GM12874 (cell line): ENCODE data around the gene SMAD4.

Experiments used
- CTCF ChIP-seq: IDR thresholded peaks from 2 replicates; pipeline ENCODE4 v1.5.1; 2011; ENCODE audit warnings: low read depth, mild to moderate bottlenecking, control low read depth, low read length, moderate library complexity; ENCODE audit not compliant: insufficient read depth

Gene SMAD4

DNA sequence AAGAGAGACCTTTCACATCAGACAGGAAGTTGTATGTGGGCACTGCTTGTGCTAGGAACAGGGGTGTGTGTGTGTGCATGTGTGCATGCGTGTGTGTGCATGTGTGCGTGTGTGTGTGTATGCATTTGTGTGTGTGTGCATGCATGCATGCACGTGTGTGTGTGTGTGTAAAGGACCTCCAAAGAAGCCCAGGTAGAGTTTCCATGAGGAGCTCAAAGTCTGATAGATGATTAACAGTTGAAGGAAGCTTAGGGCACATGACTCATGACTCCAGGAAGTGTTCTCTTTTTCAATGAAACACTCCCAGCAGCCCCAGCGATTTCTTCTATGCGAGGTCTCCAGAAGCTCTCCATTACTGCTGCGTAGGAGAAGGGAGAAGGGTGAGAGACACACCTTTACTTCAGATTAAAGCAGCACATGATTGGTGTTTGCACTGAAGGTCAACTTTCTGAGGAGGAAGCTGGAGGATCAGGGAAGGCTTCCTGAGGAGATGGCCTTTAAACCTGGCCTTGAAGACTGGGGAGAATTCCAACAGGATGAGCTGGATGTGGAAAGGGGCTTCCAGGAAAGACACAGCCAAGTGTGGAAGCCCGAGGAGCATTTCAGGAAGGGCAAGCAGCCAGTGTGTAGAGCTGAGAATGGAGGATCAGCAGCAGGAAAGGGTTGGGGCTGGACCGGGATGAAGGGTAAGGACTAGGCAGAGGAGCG lies 77.7 kb downstream of the SMAD4 start:
- TF ChIP-seq CTCF: no peak

DNA sequence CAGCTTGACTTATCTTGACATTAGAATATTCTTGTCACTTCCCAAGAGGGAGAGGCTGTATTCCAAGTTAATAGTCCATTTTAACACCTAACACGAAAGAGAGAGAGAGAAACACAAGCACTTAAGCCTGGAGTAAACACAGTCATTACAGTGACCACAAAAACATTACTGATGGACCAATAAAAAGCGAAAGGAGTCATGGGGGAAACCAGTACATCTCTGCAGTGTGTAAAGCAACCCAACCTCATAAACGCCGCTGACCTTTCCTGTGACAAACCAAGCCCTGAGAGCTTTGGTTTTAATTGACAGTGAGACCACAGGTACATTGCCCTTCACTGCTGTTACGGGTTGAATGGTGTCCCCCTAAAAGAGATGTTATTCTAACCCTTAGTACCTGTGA lies 78.3 kb downstream of the SMAD4 start:
- TF ChIP-seq CTCF: no peak

DNA sequence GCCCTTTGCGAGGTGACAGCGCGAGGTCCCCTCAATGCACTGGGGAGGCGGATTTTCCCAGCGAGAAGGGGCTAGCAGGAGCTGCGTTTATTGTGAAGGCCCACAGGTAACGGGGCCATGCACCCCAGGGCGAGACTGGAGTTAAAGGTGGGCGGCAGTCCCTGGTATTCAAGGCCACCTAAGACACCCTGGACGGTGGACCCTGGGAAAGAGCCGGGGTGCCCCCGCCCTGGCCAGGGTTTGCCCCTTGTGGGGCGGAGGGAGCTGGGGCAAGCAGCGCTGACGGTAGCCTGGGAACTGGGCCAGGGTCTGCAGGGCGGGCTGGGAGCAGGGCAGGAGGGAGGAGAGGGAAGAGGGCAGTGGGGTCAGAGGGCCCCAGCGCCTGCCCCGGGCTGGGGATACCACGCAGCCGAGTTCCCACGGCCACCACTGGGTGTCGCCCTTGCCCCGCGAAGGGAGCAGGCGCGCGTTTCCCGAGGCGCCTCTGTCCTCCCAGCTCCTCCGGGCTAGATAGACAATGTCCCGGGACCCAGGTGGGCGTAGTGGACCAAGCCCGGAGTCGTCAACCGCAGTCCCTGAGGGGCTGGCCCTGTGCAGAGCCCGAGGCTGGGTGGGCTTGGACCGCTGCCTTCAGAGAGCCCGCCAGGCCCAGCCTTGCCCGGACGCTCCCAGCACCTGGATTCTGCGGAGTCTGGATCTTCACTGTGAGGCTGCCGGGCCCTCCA lies 80.2 kb downstream of the SMAD4 start:
- peak; percentile 98 for TF ChIP-seq CTCF

GRCh38 chr18:51120809-51121596 lies 91.0 kb downstream of the SMAD4 start:
- no peak for TF ChIP-seq CTCF

DNA sequence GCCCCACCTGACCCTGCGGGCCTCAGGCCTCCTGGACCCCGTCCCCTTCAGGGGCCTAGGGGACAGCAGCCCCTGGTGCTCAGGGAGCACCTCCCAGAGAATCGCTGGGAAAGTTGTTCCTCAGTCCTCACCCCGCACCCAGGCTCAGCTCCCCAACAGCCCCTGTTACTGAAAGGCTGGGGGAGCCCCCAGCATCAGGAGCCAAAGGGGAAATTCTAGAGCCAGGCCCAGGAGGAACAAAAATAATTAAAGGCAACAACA lies 91.5 kb downstream of the SMAD4 start:
- no peak for TF ChIP-seq CTCF

DNA sequence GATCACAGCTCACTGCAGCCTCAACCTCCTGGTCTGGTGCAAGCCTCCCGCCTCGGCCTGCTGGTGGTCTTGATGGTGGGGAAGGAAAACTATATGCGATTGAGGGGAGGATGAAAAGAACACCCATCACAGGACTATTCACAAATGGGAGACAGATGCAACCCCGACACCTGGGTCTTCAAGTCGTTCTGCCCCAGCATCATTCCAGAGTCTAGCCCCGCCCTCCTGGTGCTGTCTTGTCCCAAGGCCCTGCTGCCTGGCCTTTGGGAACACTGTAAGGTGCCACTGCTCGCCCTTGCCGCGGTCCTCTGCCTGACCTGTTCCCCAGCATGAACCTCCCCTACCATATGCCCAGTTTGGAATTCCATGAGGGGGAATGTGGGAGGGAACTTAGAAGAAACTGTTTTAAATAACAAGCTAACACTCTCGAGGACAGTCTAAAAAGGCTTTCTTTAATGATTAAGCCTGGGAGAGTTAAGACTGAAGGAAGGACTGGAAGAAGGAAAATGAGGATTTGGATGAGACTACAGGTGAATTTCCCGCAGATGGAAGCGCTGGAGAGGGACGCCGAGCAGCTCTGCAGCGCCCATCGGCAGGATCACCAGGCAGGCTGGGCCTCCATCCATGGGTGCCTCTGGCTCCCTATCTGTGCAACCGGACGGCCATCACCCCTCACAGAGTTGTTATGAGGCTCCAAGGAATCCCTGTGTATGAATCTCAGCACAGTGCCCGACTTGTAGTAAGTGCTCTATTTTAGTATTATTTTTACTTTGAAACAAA lies 92.4 kb downstream of the SMAD4 start:
- no peak for TF ChIP-seq CTCF

GRCh38 chr18:51123046-51123395 lies 93.0 kb downstream of the SMAD4 start:
- TF ChIP-seq CTCF: no peak
